ENCODE data around the gene RNF169. TPM values are rescaled to one million over a fixed set of nuclear protein-coding genes. Genes with fewer than 3 reads are reported as not detected.

RNF169 gene
- total RNA-seq, 1 experiment from 2014 or later, result 19.7 TPM

DNA sequence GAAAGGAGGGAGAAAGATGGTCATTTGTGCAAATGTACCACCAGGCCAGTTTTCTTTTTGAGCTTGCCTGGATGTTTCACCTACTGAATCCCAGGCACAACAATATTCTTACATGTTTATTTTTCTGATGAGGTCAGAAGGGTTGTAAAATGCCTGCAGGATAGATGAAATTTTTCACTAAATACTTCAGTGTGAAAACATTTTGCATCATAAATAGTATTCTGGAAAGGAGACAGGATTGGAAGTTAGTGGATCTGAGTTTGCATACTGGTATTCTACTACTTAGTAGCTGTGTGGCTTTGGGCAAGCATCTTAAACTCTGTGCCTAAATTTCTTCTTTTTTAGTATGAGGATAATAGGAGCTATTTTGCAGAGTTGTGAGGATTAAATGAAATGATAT is 24.8 kb downstream of the RNF169 start:
- Histone ChIP-seq H3K36me3 (ENCODE audit: insufficient read depth, low read length, poor library complexity, severe bottlenecking) (no peaks in the 10 kb centered on the region), H3K27ac (ENCODE audit: low read depth, low read length, poor library complexity, severe bottlenecking) (no peak overlapping the region), H3K4me3 (ENCODE audit: low read depth, low read length, poor library complexity, severe bottlenecking) (no peak overlapping the region), H3K27me3 (replicated peaks; ENCODE audit: insufficient read depth, low read depth, low read length, poor library complexity) (no peaks in the 10 kb centered on the region), H3K4me1 (ENCODE audit: insufficient read depth, low read length, poor library complexity, severe bottlenecking) (no peaks in the 10 kb centered on the region), H3K9me3 (ENCODE audit: low read depth, low read length, poor library complexity, severe bottlenecking) (no peaks in the 10 kb centered on the region)
- BruUV-seq (replicated peaks), result no TSS peak
- intact Hi-C loops (cut with micrococcal nuclease; ENCODE audit: unreplicated experiment), result no loop called here
- ChIA-PET POLR2A (ENCODE audit: low non-redundant PET) (interaction anchor here (0.6 kb wide), 1 partner anchor 1911 kb away, joined by 4 read pairs; no protein-coding TSS in a partner anchor), CTCF (no interaction called here)
- no peak for TF ChIP-seq EZH2 (IDR thresholded peaks at IDR 0.05; ENCODE audit: borderline replicate concordance, low read depth, low read length, poor library complexity, severe bottlenecking)
- TF ChIP-seq, protein P1, sequence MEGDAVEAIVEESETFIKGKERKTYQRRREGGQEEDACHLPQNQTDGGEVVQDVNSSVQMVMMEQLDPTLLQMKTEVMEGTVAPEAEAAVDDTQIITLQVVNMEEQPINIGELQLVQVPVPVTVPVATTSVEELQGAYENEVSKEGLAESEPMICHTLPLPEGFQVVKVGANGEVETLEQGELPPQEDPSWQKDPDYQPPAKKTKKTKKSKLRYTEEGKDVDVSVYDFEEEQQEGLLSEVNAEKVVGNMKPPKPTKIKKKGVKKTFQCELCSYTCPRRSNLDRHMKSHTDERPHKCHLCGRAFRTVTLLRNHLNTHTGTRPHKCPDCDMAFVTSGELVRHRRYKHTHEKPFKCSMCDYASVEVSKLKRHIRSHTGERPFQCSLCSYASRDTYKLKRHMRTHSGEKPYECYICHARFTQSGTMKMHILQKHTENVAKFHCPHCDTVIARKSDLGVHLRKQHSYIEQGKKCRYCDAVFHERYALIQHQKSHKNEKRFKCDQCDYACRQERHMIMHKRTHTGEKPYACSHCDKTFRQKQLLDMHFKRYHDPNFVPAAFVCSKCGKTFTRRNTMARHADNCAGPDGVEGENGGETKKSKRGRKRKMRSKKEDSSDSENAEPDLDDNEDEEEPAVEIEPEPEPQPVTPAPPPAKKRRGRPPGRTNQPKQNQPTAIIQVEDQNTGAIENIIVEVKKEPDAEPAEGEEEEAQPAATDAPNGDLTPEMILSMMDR (conservative IDR thresholded peaks at IDR 0.05; ENCODE audit: low read depth, low read length), result no peak
- no peak for DNase-seq (ENCODE audit: low spot score)

DNA sequence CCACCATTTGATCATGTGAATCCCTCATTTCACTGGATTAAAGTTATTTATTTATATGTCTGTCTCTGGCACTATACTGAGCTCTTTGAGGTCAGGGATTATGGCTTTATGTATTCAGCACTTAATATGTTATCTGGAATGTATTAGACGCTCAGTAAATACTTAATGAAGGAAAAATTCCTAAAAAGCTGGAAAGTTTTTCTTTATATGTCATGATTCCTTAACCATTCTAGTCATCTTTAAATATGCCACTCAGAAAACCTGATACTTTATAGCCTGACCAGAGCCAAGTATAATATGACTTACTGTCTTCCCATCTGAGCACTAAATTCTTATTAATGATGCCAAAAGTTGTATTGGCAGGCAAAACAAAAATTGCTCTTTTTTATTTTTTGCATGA is 27.1 kb downstream of the RNF169 start:
- CTCF ChIA-PET, result no interaction called here
- TF ChIP-seq, protein P1 (conservative IDR thresholded peaks at IDR 0.05; ENCODE audit: low read depth, low read length), result no peak
- TF ChIP-seq EZH2 (IDR thresholded peaks at IDR 0.05; ENCODE audit: borderline replicate concordance, low read depth, low read length, poor library complexity, severe bottlenecking), result no peak
- no peak overlapping the region for H3K4me3 ChIP-seq (ENCODE audit: low read depth, low read length, poor library complexity, severe bottlenecking)
- no peak overlapping the region for H3K27ac ChIP-seq (ENCODE audit: low read depth, low read length, poor library complexity, severe bottlenecking)
- no peaks in the 10 kb centered on the region for H3K9me3 ChIP-seq (ENCODE audit: low read depth, low read length, poor library complexity, severe bottlenecking)
- no peaks in the 10 kb centered on the region for H3K36me3 ChIP-seq (ENCODE audit: insufficient read depth, low read length, poor library complexity, severe bottlenecking)
- intact Hi-C loops (cut with micrococcal nuclease; ENCODE audit: unreplicated experiment), result no loop called here
- no TSS peak for BruUV-seq (replicated peaks)
- H3K4me1 ChIP-seq (ENCODE audit: insufficient read depth, low read length, poor library complexity, severe bottlenecking), result no peaks in the 10 kb centered on the region
- no peak for DNase-seq (ENCODE audit: low spot score)
- POLR2A ChIA-PET (ENCODE audit: low non-redundant PET), result no interaction called here
- no peaks in the 10 kb centered on the region for H3K27me3 ChIP-seq (replicated peaks; ENCODE audit: insufficient read depth, low read depth, low read length, poor library complexity)

DNA sequence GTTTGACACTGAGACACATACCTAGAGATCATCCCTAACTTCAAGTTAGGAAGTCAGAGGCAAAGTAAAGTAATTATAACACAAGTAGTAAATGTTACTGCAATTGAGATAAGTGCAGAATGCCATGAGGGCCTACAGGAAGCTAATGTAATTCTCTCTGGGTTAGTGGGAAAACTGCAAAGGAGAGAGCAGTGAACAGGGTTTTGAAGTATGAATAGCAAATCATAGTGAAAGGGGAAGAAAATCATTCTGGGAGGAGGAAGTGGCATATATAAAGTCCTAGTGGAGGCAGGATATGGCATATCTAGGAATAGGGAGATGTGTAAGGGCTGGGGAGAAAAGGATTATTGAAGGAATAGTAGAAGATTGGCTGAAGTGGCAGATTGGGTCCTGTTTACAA is 27.9 kb downstream of the RNF169 start:
- ChIA-PET CTCF (no interaction called here), POLR2A (ENCODE audit: low non-redundant PET) (no interaction called here)
- H3K4me3 ChIP-seq (ENCODE audit: low read depth, low read length, poor library complexity, severe bottlenecking), result no peak overlapping the region
- H3K27ac ChIP-seq (ENCODE audit: low read depth, low read length, poor library complexity, severe bottlenecking), result no peak overlapping the region
- no peaks in the 10 kb centered on the region for H3K36me3 ChIP-seq (ENCODE audit: insufficient read depth, low read length, poor library complexity, severe bottlenecking)
- H3K27me3 ChIP-seq (replicated peaks; ENCODE audit: insufficient read depth, low read depth, low read length, poor library complexity), result no peaks in the 10 kb centered on the region
- intact Hi-C loops (cut with micrococcal nuclease; ENCODE audit: unreplicated experiment), result no loop called here
- no peaks in the 10 kb centered on the region for H3K9me3 ChIP-seq (ENCODE audit: low read depth, low read length, poor library complexity, severe bottlenecking)
- no TSS peak for BruUV-seq (replicated peaks)
- no peak for TF ChIP-seq EZH2 (IDR thresholded peaks at IDR 0.05; ENCODE audit: borderline replicate concordance, low read depth, low read length, poor library complexity, severe bottlenecking)
- TF ChIP-seq, protein P1 (conservative IDR thresholded peaks at IDR 0.05; ENCODE audit: low read depth, low read length), result no peak
- H3K4me1 ChIP-seq (ENCODE audit: insufficient read depth, low read length, poor library complexity, severe bottlenecking), result no peaks in the 10 kb centered on the region
- no peak for DNase-seq (ENCODE audit: low spot score)
